SK-N-SH treated with all-trans-retinoic acid at 6 μM for 48 hours (cell line): ENCODE measurements around the gene PKP4.

Experiments used
- PATZ1 ChIP-seq: fragments of 250-450 bp; sonication (Bioruptor Pico); IDR thresholded peaks from 2 replicates; pipeline ENCODE4 v1.8.0; 2020; ENCODE audit warnings: mild to moderate bottlenecking, moderate library complexity, borderline replicate concordance
- RARB ChIP-seq: fragments of 250-450 bp; sonication (Bioruptor Pico); IDR thresholded peaks from 2 replicates; pipeline ENCODE4 v1.8.0; 2021; ENCODE audit warnings: mild to moderate bottlenecking, moderate library complexity
- TCF4 ChIP-seq: fragments of 250-450 bp; sonication (Bioruptor Pico); IDR thresholded peaks from 2 replicates; pipeline ENCODE4 v1.8.0; 2021; ENCODE audit warnings: mild to moderate bottlenecking, moderate library complexity, borderline replicate concordance
- ZFP3 ChIP-seq: fragments of 250-450 bp; sonication (Bioruptor Pico); IDR thresholded peaks from 2 replicates; pipeline ENCODE4 v1.5.0; 2020; ENCODE audit warnings: mild to moderate bottlenecking, moderate library complexity
- ZFP30 ChIP-seq: fragments of 450-650 bp; formaldehyde crosslinking; IDR thresholded peaks from 2 replicates; pipeline ENCODE4 v1.5.0; 2022; ENCODE audit warnings: mild to moderate bottlenecking, moderate library complexity

DNA sequence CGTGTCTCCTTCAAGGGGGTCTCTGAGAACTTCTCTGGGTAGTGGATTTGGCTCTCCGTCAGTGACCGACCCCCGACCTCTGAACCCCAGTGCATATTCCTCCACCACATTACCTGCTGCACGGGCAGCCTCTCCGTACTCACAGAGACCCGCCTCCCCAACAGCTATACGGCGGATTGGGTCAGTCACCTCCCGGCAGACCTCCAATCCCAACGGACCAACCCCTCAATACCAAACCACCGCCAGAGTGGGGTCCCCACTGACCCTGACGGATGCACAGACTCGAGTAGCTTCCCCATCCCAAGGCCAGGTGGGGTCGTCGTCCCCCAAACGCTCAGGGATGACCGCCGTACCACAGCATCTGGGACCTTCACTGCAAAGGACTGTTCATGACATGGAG is 168.2 kb downstream of the PKP4 start:
- TF ChIP-seq TCF4 (CRISPR knock-in tag) = no peak
- no peak for TF ChIP-seq ZFP3
- no peak for TF ChIP-seq RARB (CRISPR knock-in tag)
- TF ChIP-seq PATZ1 (CRISPR knock-in tag) = no peak
- no peak for TF ChIP-seq ZFP30
